SU-DHL-6 (cell line): ENCODE results near the gene SYTL1.

Experiments
- H2AFZ ChIP-seq: fragments of 200-600 bp; sonication (generic); 2 replicates; pipeline ENCODE4 v1.6.1; 2014; ENCODE audit warnings: low read depth, mild to moderate bottlenecking, moderate library complexity, mixed read lengths, antibody characterized with exemption, low read length; ENCODE audit not compliant: severe bottlenecking
- H3F3A ChIP-seq: fragments of 200-600 bp; shearing (Covaris generic); 2 replicates; pipeline ENCODE4 v1.6.0; 2016; ENCODE audit warnings: antibody characterized with exemption, mild to moderate bottlenecking; ENCODE audit not compliant: insufficient read depth
- H3K27ac ChIP-seq: fragments of 200-600 bp; sonication (generic); 2 replicates; pipeline ENCODE4 v1.5.1; 2016; ENCODE audit warnings: low read depth, mild to moderate bottlenecking, low read length, moderate library complexity, mixed read lengths
- H3K27me3 ChIP-seq: fragments of 200-600 bp; sonication (generic), shearing (Covaris generic); 2 replicates; pipeline ENCODE4 v1.6.0; 2014; ENCODE audit warnings: mild to moderate bottlenecking, low read length
- H3K36me3 ChIP-seq: fragments of 200-600 bp; sonication (generic); 2 replicates; pipeline ENCODE4 v1.6.1; 2014; ENCODE audit warnings: mild to moderate bottlenecking, low read length, mixed read lengths
- H3K4me2 ChIP-seq: fragments of 300-600, 200-600 bp; shearing (Covaris generic), sonication (generic); 2 replicates; pipeline ENCODE4 v1.6.0; 2014; ENCODE audit warnings: low read length, low read depth, mild to moderate bottlenecking; ENCODE audit not compliant: poor library complexity, severe bottlenecking
- H3K4me3 ChIP-seq: fragments of 200-600 bp; sonication (generic); 2 replicates; pipeline ENCODE4 v1.5.1; 2014; ENCODE audit warnings: antibody characterized with exemption, low read length, mild to moderate bottlenecking, mixed read lengths; ENCODE audit not compliant: insufficient read depth, poor library complexity, severe bottlenecking
- H3K79me2 ChIP-seq: fragments of 200-600 bp; sonication (generic); 2 replicates; pipeline ENCODE4 v1.6.1; 2014; ENCODE audit warnings: mild to moderate bottlenecking, low read length, moderate library complexity; ENCODE audit not compliant: insufficient read depth
- H3K9ac ChIP-seq: fragments of 200-600 bp; sonication (generic); 2 replicates; pipeline ENCODE4 v1.7.0; 2014; ENCODE audit warnings: mild to moderate bottlenecking, low read length
- H3K9me2 ChIP-seq: fragments of 200-600 bp; sonication (generic); replicated peaks from 2 replicates; pipeline ENCODE4 v1.6.1; 2014; ENCODE audit warnings: low read length; ENCODE audit not compliant: insufficient read depth
- H3K9me3 ChIP-seq: fragments of 200-600 bp; sonication (generic); 2 replicates; pipeline ENCODE4 v1.6.1; 2014; ENCODE audit warnings: low read length, mixed read lengths; ENCODE audit not compliant: insufficient read depth
- H4K20me1 ChIP-seq: fragments of 200-600 bp; sonication (generic); 2 replicates; pipeline ENCODE4 v1.6.1; 2014; ENCODE audit warnings: low read depth, mild to moderate bottlenecking, antibody characterized with exemption, low read length, moderate library complexity, mixed read lengths
- EZH2phosphoT487 ChIP-seq: fragments of 200-600 bp; sonication (generic), shearing (Covaris generic); conservative IDR thresholded peaks from 2 replicates; pipeline ENCODE4 v1.6.1; 2018; ENCODE audit warnings: mild to moderate bottlenecking, antibody characterized with exemption, low read length, moderate library complexity, mixed read lengths
- TF ChIP-seq, protein P1 (sequence below): fragments of 200-600 bp; sonication (generic); IDR thresholded peaks from one replicate; pipeline ENCODE4 v1.5.1; 2017; ENCODE audit warnings: antibody characterized with exemption, mild to moderate bottlenecking, low read length, moderate library complexity; ENCODE audit not compliant: insufficient read depth, poor library complexity, severe bottlenecking

SYTL1 gene

DNA sequence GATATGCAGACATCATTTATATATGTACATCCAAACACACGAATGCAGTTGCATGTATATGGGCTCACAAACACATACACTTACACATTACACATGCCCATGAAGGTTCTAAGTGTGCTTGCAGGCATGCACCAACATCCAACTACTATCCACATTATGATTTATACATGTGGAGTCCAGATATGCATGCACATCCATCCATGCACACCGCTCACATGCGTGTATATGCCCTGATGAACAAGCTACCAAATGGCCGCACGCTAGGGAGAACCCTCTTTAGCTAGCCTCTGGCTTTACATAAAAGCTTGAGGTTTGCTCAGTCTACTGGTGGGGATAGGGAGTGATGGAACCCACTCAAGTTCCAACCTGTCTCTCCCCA lies 59.1 kb downstream of the SYTL1 start:
- Histone ChIP-seq H3K9me2 (no peaks in the 10 kb centered on the region), H3K9ac (no peak overlapping the region), H3F3A (peaks cover 5% of the 10 kb centered on the region; the same call in 1 of the 2 replicates), H3K27me3 (no peaks in the 10 kb centered on the region), H2AFZ (no peak overlapping the region), H3K4me3 (no peak overlapping the region), H3K79me2 (no peaks in the 10 kb centered on the region), H3K9me3 (no peaks in the 10 kb centered on the region), H3K4me2 (no peak overlapping the region), H3K36me3 (no peaks in the 10 kb centered on the region), H3K27ac (no peak overlapping the region), H4K20me1 (no peaks in the 10 kb centered on the region)
- TF ChIP-seq, protein P1, sequence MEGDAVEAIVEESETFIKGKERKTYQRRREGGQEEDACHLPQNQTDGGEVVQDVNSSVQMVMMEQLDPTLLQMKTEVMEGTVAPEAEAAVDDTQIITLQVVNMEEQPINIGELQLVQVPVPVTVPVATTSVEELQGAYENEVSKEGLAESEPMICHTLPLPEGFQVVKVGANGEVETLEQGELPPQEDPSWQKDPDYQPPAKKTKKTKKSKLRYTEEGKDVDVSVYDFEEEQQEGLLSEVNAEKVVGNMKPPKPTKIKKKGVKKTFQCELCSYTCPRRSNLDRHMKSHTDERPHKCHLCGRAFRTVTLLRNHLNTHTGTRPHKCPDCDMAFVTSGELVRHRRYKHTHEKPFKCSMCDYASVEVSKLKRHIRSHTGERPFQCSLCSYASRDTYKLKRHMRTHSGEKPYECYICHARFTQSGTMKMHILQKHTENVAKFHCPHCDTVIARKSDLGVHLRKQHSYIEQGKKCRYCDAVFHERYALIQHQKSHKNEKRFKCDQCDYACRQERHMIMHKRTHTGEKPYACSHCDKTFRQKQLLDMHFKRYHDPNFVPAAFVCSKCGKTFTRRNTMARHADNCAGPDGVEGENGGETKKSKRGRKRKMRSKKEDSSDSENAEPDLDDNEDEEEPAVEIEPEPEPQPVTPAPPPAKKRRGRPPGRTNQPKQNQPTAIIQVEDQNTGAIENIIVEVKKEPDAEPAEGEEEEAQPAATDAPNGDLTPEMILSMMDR: no peak
- no peak for TF ChIP-seq EZH2phosphoT487

- Histone ChIP-seq H3K27ac (no peak overlapping the region), H4K20me1 (no peaks in the 10 kb centered on the region), H3K4me3 (no peak overlapping the region), H3K9me2 (no peaks in the 10 kb centered on the region), H3F3A (peaks cover 5% of the 10 kb centered on the region; the same call in 1 of the 2 replicates), H3K4me2 (no peak overlapping the region), H3K9ac (no peak overlapping the region), H3K36me3 (no peaks in the 10 kb centered on the region), H3K79me2 (no peaks in the 10 kb centered on the region), H3K27me3 (no peaks in the 10 kb centered on the region), H3K9me3 (no peaks in the 10 kb centered on the region), H2AFZ (no peak overlapping the region)
- no peak for TF ChIP-seq EZH2phosphoT487
- TF ChIP-seq, protein P1: no peak
Measured at GRCh38 chr1:27402349-27402754, 60.5 kb downstream of the SYTL1 start.

GRCh38 chr1:27403065-27403726 lies 61.4 kb downstream of the SYTL1 start:
- no peaks in the 10 kb centered on the region for H4K20me1 ChIP-seq
- H3K27me3 ChIP-seq: no peaks in the 10 kb centered on the region
- no peak overlapping the region for H3K4me3 ChIP-seq
- H3K79me2 ChIP-seq: no peaks in the 10 kb centered on the region
- peaks cover 5% of the 10 kb centered on the region; the same call in 1 of the 2 replicates for H3F3A ChIP-seq
- 0 out of 2 replicates have a peak overlapping the region, but pooled peaks have one; percentile 11 for H3K27ac ChIP-seq
- TF ChIP-seq, protein P1: no peak
- no peak for TF ChIP-seq EZH2phosphoT487
- H3K9me2 ChIP-seq: no peaks in the 10 kb centered on the region
- H3K9me3 ChIP-seq: no peaks in the 10 kb centered on the region
- no peak overlapping the region for H2AFZ ChIP-seq
- no peaks in the 10 kb centered on the region for H3K36me3 ChIP-seq
- H3K4me2 ChIP-seq: no peak overlapping the region
- H3K9ac ChIP-seq: no peak overlapping the region
